ENCODE measurements around the gene HYAL1.
"Not testable (repeated sequence)": the region's sequence is repeated elsewhere in the genome, so short reads cannot be mapped to it uniquely, and the experiment has no call there.

Gene HYAL1

DNA sequence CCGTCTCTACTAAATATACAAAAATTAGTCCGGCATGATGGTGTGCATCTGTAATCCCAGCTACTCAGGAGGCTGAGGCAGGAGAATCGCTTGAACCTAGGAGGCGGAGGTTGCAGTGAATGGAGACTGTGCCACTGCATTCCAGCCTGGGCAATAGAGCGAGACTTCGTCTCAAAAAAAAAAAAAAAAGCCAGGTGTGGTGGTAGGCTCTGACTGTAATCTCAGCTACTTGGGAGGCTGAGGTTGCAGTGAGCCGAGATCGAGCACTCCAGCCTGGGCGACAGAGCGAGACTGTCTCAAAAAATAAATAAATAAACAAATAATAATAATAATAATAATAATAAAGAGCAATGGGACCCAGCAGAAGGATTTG lies 30.9 kb downstream of the HYAL1 start:
- DNase-seq, result not testable (repeated sequence)

DNA sequence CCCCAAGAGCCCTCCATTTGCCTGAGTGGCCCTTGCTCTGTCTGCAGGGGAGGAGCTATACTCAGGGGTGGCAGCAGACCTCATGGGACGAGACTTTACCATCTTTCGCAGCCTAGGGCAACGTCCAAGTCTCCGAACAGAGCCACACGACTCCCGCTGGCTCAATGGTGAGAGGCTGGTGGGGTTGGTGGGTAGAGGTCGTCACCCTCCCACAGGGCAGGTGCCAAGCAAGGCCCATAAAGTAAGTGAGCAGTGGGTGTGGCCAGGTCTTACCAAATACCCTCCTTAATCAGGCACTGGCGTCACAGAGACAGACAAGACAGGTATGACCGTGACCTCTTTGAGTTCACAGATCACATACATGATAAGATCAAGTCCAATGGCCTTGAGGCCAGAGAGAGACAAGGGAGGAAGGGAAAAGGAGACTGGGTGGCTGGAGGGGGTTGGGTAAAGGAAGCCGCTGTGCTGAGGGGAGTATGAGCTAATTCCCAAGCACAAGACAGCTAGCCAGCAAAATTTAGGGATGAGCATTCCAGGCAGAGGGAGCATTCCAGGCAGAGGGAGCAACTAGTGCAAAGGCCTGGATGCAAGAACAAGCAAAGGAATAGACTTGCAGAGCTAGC lies 31.9 kb downstream of the HYAL1 start:
- DNase-seq, result no peak

DNA sequence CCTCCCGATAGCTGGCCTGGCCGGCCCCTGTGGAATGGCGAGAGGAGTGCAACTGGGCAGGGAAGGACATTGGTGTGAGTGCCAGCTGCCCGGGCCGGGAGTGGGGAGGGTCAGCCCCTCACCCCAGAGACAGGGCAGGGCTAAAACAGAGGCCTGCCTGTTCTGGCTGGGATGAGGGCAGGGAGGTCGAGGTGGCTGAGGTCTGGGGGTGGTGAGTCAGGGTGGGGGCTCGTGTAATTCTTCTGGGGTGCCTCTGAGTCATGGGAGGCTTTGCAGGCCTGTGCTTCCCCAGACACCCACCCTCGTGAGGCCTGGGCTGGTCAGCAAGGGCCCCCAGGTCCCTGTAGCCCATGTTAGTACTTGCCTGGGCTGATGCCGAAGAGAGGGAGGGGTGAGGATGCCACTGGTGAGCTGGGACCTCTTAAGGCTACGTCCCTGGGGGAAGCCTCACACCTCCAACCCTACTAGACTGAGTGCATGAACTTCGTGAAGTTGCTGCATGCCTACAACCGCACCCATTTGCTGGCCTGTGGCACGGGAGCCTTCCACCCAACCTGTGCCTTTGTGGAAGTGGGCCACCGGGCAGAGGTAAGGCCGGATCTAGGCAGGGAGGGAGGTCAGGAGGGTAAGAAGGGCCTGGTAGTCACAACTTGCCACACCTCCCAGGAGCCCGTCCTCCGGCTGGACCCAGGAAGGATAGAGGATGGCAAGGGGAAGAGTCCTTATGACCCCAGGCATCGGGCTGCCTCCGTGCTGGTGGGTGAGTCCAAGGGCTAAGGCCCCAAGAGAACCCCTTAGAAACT lies 32.8 kb downstream of the HYAL1 start:
- no peak for DNase-seq

DNA sequence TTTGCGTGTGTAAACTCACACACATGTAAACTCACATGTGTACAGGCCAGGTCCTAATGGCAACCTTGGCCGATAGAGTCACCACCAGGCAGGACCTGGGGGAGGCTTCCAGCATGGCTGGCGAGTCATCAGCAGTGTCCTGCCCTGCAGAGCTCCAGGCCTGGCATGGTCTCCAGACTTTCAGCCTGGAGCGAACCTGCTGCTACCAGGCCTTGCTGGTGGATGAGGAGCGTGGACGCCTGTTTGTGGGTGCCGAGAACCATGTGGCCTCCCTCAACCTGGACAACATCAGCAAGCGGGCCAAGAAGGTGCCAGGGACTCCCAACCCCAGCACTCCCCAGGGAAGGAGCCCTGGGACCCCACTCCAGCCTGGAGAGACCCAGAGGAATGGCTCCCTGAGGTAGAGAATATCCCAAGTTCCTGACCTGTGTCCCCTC lies 33.4 kb downstream of the HYAL1 start:
- no peak for DNase-seq

GRCh38 chr3:50269460-50269859 lies 33.9 kb downstream of the HYAL1 start:
- no peak for DNase-seq

DNA sequence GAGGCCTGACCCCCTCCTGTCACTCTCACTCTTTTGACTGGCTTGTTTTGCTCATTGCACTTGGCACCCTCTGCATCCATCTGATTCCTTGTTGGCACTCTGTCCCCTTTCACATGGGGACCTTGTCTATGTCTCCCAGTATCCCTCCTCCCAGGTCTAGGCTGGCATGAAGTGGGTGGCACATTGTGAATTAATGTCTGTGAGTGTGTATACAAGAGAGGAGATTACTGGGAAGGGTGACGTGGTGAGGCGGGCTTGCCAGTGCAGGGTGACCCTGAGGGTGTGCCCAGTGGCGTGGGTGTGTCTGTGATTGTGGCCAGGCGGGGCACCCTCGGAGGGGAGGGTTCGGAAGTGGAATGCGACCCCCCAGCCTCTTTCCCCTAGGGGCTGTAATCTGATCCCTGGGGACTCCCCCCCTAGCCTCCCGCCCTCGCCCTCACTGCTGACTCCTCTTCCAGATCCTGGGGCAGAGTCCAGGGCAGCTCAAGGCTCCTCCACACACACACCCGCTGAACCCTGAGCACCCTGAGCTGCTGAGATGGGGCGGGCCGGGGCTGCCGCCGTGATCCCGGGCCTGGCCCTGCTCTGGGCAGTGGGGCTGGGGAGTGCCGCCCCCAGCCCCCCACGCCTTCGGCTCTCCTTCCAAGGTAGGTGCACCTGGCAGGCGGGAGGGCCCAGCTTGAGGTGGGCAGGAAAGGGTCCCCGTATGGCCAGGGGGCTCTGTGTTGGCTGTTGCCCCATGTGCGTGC lies 34.5 kb downstream of the HYAL1 start, which contains the start of gene SEMA3B:
SEMA3B (plus strand) TSS at position 445 of the 749 bp plus-strand sequence; CDS start at position 539, 94 bp downstream.
- DNase-seq, result no peak

GRCh38 chr3:50268276-50268675 lies 35.1 kb downstream of the HYAL1 start:
- no peak for DNase-seq

- DNase-seq, result no peak
Measured at GRCh38 chr3:50267280-50267913, 36.0 kb downstream of the HYAL1 start.

- no peak for DNase-seq
Measured at GRCh38 chr3:50266836-50267235, 36.5 kb downstream of the HYAL1 start.

DNA sequence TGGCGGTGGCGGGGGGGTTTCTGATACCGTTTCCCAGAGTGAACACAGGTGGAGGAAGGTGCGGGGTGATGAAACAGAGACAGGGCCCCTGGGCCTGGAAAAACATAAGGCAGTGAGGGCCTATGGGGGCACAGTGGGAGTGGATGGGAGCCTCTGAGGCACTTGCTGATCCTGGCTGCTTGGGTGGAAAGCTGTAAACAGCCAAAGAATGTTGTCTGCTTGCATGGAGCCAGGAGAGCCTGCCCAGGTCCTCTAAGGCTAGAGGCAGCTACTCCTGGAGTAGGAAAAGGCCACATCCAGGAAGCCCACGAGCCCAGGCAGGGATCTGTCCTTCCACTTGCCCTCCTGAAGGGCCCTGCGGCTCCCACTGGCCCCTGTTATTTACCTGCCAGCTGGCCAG lies 37.4 kb downstream of the HYAL1 start:
- DNase-seq, result no peak

DNA sequence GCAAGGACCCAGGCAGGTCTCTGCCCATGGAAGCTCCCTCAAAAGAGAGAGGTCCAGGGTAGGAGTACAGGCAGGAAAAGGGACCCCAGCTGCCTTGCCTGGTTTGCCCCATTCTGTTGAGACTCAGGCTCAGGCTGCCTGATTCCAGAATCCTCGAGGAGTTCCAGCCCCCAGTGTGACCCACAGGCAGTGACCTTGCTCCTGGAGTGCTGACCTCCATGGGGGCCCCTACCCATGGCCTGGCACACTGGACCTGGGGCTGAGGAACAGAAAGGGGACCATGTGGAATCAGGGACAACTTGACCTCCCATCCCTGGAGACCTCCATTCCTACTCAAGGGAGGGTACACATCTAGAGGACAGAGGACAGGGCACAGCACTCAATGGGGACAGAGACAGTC lies 37.8 kb downstream of the HYAL1 start:
- DNase-seq, result no peak

- DNase-seq, result no peak
Measured at GRCh38 chr3:50264964-50265485, 38.3 kb downstream of the HYAL1 start.

- no peak for DNase-seq
Measured at GRCh38 chr3:50264383-50264963, 38.9 kb downstream of the HYAL1 start.

GRCh38 chr3:50263478-50264382 lies 39.6 kb downstream of the HYAL1 start:
- DNase-seq, result no peak

- DNase-seq, result no peak
Measured at GRCh38 chr3:50262778-50263177, 40.6 kb downstream of the HYAL1 start.

DNA sequence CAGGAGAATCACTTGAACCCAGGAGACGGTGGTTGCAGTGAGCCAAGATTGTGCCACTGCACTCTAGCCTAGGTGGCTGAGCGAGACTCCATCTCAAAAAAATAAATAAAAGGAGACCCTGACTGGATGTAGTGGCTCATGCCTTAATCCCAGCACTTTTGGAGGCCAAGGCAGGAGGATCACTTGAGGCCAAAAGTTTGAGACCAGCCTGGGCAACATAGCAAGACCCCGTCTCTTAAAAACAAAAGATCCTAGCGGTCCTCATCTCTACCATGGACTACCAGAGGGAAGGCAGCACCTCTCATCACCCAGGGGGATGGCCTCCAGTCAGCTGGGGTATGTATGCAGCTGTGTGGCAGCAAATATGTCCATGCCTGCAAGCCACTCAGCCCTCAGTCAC lies 41.2 kb downstream of the HYAL1 start:
- DNase-seq, result not testable (repeated sequence)

- no peak for DNase-seq
Measured at GRCh38 chr3:50261505-50261904, 41.9 kb downstream of the HYAL1 start.

- DNase-seq, result no peak
Measured at GRCh38 chr3:50260942-50261441, 42.4 kb downstream of the HYAL1 start.

DNA sequence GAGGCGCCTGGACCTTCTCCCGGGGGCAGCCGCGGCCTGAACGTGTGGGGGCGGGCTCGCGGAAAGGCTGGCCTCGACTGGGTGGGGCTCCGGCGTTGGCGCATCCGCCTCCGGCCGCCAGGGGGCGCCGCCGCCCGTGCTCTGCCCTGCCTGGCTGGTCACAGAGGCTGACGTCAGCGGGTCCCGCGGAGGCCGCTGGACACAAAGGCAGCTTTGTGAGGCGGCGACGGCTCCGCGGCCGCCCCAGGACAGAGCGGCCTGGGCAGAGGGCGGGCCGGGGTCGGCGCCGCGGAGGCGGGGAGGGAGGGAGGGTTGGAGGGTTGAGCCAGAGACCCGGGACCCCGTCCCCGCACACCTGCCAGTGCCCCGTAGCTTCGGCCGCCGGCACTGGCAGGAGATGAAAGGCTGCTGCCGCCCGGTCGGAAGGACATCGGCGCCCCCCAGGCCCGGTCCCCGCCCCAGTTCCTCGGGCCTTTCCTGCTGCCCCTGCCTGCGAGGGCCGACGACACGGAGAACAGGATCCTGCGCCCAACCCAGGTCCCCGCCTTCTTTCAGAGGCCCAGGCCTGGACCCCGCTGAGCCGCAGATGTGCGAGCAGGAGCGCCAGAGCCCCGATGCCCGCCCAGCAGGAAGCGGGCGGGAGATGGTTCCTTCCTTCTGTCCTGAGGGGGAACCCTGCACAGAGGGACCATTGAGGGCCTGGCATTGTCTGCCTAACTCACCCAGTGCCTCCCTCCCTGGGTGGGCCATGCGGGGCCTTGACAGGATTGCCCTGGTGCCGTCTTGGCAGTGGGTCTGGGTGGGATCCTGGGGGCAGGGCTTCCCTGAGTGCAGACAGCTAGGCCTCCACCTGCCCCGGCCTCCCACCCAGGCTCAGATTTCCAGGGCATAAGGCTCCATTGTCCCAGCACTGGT lies 43.1 kb downstream of the HYAL1 start:
- peak; percentile 89 for DNase-seq

DNA sequence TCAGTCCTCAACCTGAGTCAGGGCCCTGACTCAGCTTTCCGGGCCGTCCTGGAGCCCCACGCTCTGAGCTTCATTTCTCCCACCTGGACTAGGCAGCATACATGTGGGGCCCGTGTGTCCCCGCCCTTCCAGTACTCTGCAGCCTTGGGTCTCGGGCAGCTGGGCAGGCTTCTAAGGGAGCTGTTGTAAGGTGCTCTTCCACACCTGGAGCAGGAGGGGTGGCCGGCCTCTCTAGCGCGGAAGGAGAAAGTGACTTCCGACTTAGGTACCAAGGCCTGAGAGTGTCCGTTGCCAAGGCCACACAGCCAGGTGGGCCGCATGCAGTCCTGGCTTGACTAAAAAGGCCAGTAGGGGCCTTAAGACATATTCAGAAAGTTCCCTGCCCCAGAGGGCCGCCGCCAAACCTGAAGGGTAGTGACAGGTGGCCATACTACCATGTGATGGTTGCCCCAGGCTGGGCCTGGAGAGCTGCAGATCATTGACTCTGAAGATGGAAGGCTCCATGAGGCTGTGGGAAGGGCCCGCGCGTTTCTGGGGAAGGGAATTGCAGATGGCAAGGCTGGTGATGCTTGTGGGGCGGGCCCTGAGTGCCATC lies 43.8 kb downstream of the HYAL1 start:
- DNase-seq, result no peak
